ENCODE data around the gene PHC2. TPM values are rescaled to one million over a fixed set of nuclear protein-coding genes. Genes with fewer than 3 reads are reported as not detected.

PHC2 gene
- total and polyA plus RNA-seq, 2 of the 13 experiments (the other 11 are each of a cell fraction or from before 2014, with no cell fraction given), result 52.5 to 84.9 TPM

GRCh38 chr1:33433509-33434362 is 2.8 kb upstream of the PHC2 start (continued):
- TF ChIP-seq ZNF318 (CRISPR knock-in tag; IDR thresholded peaks at IDR 0.05), result no peak
- peak; percentile 83 for TF ChIP-seq PITX1 (CRISPR knock-in tag; IDR thresholded peaks at IDR 0.05)
- TF ChIP-seq SALL1 (CRISPR knock-in tag; IDR thresholded peaks at IDR 0.05), result peak; percentile 28; the same call in 1 of the 2 replicates
- TF ChIP-seq HOMEZ (CRISPR knock-in tag; IDR thresholded peaks at IDR 0.05; ENCODE audit: low read depth), result peak; percentile 37; the same call in 1 of the 2 replicates
- TF ChIP-seq PAXIP1 (CRISPR knock-in tag; conservative IDR thresholded peaks at IDR 0.05), result peak; percentile 28; the same call in 1 of the 2 replicates
- TF ChIP-seq NR2F6 (IDR thresholded peaks at IDR 0.05), result peak; percentile 87
- peak; percentile 90 for TF ChIP-seq NR2F6 (CRISPR knock-in tag; IDR thresholded peaks at IDR 0.05)
- TF ChIP-seq RERE (CRISPR knock-in tag; IDR thresholded peaks at IDR 0.05; ENCODE audit: low read depth), result 0 out of 2 replicates have a peak, but pooled peaks have one; percentile 55
- TF ChIP-seq MYC (CRISPR knock-in tag; IDR thresholded peaks at IDR 0.05; ENCODE audit: borderline replicate concordance), result no peak

Measured in HepG2 (cell line).